H1 (cell line): Measurements from ENCODE around the gene ELOVL3. TPM values are rescaled to one million over a fixed set of nuclear protein-coding genes. Genes with fewer than 3 reads are reported as not detected.

Experiments used
- BACH1 ChIP-seq: IDR thresholded peaks from 2 replicates; pipeline ENCODE4 v1.6.1; 2012; ENCODE audit warnings: low read length, improper control_type of control experiment
- EGR1 ChIP-seq: IDR thresholded peaks from 2 replicates; pipeline ENCODE4 v1.6.1; 2011; ENCODE audit warnings: low read depth, low read length, borderline replicate concordance
- GTF2F1 ChIP-seq: IDR thresholded peaks from 2 replicates; pipeline ENCODE4 v1.6.1; 2012; ENCODE audit warnings: low read depth, low read length, improper control_type of control experiment, borderline replicate concordance
- HDAC6 ChIP-seq: IDR thresholded peaks from one replicate; pipeline ENCODE4 v1.7.1; 2012; ENCODE audit warnings: low read depth, mild to moderate bottlenecking, inconsistent platforms, low read length, moderate library complexity
- JUN ChIP-seq: IDR thresholded peaks from 2 replicates; pipeline ENCODE4 v1.6.1; 2011; ENCODE audit warnings: low read depth, mild to moderate bottlenecking, improper control_type of control experiment, low read length
- SP4 ChIP-seq: IDR thresholded peaks from 2 replicates; pipeline ENCODE4 v1.6.1; 2012; ENCODE audit warnings: low read length, inconsistent platforms
- TCF12 ChIP-seq: IDR thresholded peaks from 2 replicates; pipeline ENCODE4 v1.6.1; 2011; ENCODE audit warnings: low read depth, mild to moderate bottlenecking, low read length
- ZNF274 ChIP-seq: IDR thresholded peaks from 2 replicates; pipeline ENCODE4 v1.7.0; 2012; ENCODE audit warnings: low read length, borderline replicate concordance; ENCODE audit errors: extremely low read depth
- polyA plus RNA-seq, 7 experiments: library from polyadenylated mRNA; depleted of rRNA in 3 of 7; stranded (reverse) in 5 of 7; unstranded in 2 of 7; fragments of >200 nt in 5 of 7; fragments of 200-250 nt in 2 of 7; gene quantifications; 1 replicate in 5 of 7; 2 replicates in 1 of 7; 4 replicates in 1 of 7; pipeline versions ENCODE4 v1.2.1 to v1.2.3, GENCODE V29; 2011 to 2013; ENCODE audit warnings: missing spikeins in 2 of 7, mixed read lengths in 2 of 7
- total RNA-seq: library from RNA; stranded (reverse); fragmentation: NEBNext Ultra II Directional; extraction: Animal tissue kit (Norgen Biotek cat#: 25700); gene quantifications from 2 replicates; pipeline ENCODE4 v1.2.1, GENCODE V29; 2021

Gene ELOVL3
- total and polyA plus RNA-seq, 2 of the 8 experiments (the other 6 are each of a cell fraction or from before 2014, with no cell fraction given), result 0.27 TPM; not detected in 1

DNA sequence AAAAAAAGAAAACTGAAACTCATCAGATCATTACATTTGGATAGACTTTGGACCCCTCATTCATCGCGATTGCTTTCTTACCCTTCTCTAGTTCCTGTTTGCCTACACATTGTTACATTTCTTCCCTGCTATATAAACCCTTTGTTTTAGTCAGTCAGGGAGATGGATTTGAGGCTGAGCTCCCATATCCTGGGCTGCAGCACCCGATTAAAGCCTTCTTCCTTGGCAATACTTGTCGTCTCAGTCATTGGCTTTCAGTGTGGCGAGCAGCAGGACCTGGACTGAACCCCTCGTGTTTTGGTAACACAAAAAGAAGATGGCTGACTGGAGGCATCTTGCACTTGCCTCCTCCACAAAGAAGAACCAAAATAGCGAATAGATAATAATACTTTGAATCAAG is 34.1 kb upstream of the ELOVL3 start (continued):
- TF ChIP-seq SP4, result no peak
- no peak for TF ChIP-seq HDAC6
- TF ChIP-seq ZNF274, result no peak
- TF ChIP-seq GTF2F1, result no peak
- no peak for TF ChIP-seq BACH1
- TF ChIP-seq TCF12, result no peak
- TF ChIP-seq EGR1, result no peak
- TF ChIP-seq JUN, result no peak
- TF ChIP-seq, all 59 proteins: peak for 0
